ENCODE measurements around the gene EIF4ENIF1.
A peak's percentile ranks its signal among the peaks of the same experiment; 100 is the strongest.
"Not testable (repeated sequence)": the region's sequence is repeated elsewhere in the genome, so short reads cannot be mapped to it uniquely, and the experiment has no call there.

EIF4ENIF1 gene

DNA sequence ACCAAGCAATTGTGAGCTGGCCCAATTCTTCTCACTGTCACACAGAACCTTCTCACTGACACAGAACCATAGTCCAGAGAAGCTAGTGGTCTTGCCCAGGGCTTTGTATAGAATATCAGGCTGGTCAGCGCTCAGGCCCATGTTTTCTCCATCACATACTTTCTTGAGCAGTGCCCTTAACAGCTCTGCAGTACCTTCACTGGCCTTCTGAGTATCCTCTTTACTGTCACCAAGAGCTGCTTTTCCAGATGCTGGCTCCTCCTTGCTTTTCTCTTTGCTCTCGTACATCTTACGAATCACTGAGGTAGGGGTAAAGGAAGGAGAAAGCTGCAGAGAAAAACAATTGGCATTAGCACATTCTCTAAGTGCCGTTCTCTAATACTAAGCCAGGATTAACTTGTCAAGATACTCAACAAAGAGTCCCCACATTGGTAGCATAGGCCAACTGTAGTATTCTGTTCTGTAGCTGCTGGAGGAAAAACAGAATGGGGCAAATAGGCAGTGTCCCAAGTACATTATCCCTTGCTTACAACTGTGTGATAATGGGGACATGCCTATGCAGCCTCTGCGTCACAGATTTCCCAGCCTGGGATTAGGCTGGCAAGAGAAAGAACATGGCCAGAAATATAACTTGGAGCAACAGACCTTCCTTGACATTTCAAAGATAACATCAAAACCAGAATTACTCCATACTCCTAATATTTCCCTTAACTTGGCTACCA is 46.7 kb downstream of the EIF4ENIF1 start:
- DNase-seq, result no peak

DNA sequence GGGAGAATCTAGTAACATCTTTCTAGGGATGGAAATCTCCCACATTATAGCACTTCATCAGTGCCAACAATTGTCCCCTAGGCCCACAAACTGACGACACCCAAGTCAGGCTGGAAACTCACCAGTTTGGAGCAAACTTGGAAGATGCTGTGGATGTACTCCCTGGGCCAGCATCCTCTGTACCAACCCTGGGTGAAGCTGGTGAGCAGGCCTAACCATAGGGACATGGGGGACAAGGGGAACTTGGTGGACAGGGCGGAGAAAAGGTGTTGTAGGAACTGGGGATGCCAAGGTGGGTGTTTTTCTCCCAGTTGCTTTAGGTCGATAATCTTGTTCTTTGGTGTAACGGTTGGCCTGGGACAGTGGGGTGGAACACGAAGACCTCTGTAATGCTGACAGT is 48.0 kb downstream of the EIF4ENIF1 start:
- no peak for DNase-seq

GRCh38 chr22:31440681-31441080 is 49.0 kb downstream of the EIF4ENIF1 start:
- no peak for DNase-seq

DNA sequence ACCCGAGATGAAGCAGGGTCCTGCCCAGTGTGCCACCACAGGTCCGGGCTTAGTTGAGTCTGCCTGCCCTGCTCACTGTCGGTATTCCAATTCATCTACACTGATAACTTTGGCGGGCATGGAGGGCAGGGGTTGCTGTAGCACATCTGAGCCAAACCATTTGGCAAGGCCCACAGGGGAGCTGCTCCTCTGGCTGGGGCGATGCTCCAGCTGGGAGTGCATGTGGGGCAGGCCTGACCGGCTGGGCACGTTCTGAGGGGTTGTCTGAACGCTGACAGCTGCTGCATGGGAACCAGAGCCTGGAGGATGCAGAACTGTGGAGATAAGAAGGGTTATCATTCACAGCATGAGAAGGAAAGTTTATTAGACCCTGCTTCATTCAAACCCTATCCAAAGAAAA is 49.8 kb downstream of the EIF4ENIF1 start:
- no peak for DNase-seq

GRCh38 chr22:31436132-31436531 is 53.5 kb downstream of the EIF4ENIF1 start:
- no peak for DNase-seq

- no peak for DNase-seq
Measured at GRCh38 chr22:31431950-31432349, 57.7 kb downstream of the EIF4ENIF1 start.

GRCh38 chr22:31425331-31426050 is 64.2 kb downstream of the EIF4ENIF1 start:
- no peak for DNase-seq

DNA sequence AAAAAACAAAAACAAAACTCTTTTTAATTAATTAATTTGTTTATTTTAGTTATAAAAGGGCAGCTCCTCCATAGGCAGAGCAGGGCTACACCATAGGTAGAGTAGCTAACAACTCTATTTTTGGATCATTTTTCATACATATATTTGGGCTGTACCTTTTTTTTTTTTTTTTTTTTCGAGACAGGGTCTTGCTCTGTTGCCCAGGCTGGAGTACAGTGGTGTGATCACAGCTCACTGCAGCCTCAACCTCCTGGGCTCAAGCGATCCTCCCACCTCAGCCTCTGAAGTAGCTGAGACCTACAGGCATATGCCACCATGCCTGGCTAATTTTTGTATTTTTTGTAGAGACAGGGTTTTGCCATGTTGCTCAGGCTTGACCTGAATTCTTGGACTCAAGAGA is 87.3 kb downstream of the EIF4ENIF1 start:
- DNase-seq, result not testable (repeated sequence)

DNA sequence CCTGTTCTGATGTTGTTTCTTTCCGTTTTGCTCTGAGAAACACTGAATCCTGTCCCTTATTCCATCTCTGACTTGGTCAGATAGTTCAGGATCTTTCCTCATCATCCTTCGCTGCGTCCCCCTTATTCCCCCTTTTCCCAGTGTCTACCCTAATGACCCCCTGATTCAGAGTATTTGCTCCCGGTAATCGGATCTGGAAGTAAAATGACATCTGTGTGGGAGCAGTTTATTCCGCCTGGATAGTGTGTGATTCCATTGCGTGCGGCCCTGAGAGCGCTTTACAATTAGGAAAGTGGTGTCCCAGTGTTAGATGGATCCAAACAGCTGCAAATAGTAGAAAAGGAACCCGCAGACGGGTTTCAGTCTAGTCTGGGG is 89.6 kb downstream of the EIF4ENIF1 start:
- no peak for DNase-seq

- DNase-seq, result peak; percentile 97
Measured at GRCh38 chr22:31399211-31400022, 90.2 kb downstream of the EIF4ENIF1 start, which contains the start of gene DRG1. TSS of gene DRG1 (plus strand) at chr22:31399604. CDS start at chr22:31399684, 80 bp downstream.

GRCh38 chr22:31398231-31398630 is 91.4 kb downstream of the EIF4ENIF1 start:
- DNase-seq, result no peak

- DNase-seq, result no peak
Measured at GRCh38 chr22:31394326-31394725, 95.3 kb downstream of the EIF4ENIF1 start.

DNA sequence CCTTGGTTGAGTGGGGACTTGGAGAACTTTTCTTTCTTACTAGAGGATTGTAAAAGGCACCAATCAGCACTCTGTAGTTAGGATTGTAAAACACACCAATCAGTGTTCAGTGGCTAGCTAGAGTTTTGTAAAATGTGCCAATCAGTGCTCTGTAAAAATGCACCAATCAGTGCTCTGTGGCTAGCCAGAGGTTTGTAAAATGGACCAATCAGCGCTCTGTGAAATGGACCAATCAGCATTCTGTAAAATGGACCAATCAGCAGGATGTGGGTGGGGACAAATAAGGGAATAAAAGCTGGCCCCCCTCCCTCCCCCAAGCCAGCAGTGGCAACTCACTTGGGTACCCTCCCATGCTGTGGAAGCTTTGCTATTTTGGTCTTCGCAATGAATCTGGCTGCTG is 95.7 kb downstream of the EIF4ENIF1 start:
- DNase-seq, result no peak
